Neural cell (in vitro differentiated cells): ENCODE results near the gene RNF213.

Source experiments
- CTCF ChIP-seq: fragments of 450-650 bp; IDR thresholded peaks from 2 replicates; pipeline ENCODE4 v1.5.1; 2014; ENCODE audit warnings: antibody characterized with exemption, mild to moderate bottlenecking, moderate library complexity; ENCODE audit not compliant: poor library complexity, severe bottlenecking
- EP300 ChIP-seq: fragments of 450-650 bp; conservative IDR thresholded peaks from 2 replicates; pipeline ENCODE4 v1.6.1; 2014; ENCODE audit warnings: antibody characterized with exemption, mild to moderate bottlenecking, moderate library complexity; ENCODE audit not compliant: poor library complexity, severe bottlenecking
- EZH2 ChIP-seq: fragments of 200-600, 300-800 bp; shearing (Covaris generic), sonication (generic); IDR thresholded peaks from 2 replicates; pipeline ENCODE4 v1.6.1; 2014; ENCODE audit warnings: antibody characterized with exemption, low read length, borderline replicate concordance, mild to moderate bottlenecking; ENCODE audit not compliant: insufficient read depth, poor library complexity, severe bottlenecking
- POLR2AphosphoS5 ChIP-seq: IDR thresholded peaks from 2 replicates; pipeline ENCODE4 v1.6.1; 2012
- REST ChIP-seq: IDR thresholded peaks from 2 replicates; pipeline ENCODE4 v1.6.1; 2012; ENCODE audit warnings: borderline replicate concordance

- no peak for TF ChIP-seq CTCF
- TF ChIP-seq EP300 = no peak
- no peak for TF ChIP-seq EZH2
- TF ChIP-seq REST = no peak
- no peak for TF ChIP-seq POLR2AphosphoS5
These were observed 99.7 kb downstream of the RNF213 start for GRCh38 chr17:80360396-80360795.
